K562 (cell line): ENCODE results near the gene FGF11. TPM values are rescaled to one million over a fixed set of nuclear protein-coding genes. Genes with fewer than 3 reads are reported as not detected.
A peak's percentile ranks its signal among the peaks of the same experiment; 100 is the strongest.

ENCODE experiments used
- ATAC-seq: fragments of 200-7000 bp; cut with Tn5 transposase; 3 replicates; pipeline ENCODE4 v1.9.1; 2020; ENCODE audit warnings: moderate library complexity
- BruUV-seq: library from RNA; stranded (reverse); fragments of 400-500 nt; replicated peaks from 2 replicates; lab custom pipeline; 2021; lab: Mats Ljungman, UMichigan
- CTCF ChIA-PET: fragments of 300-600 bp; formaldehyde crosslinking; extraction: SDS; loops from one replicate; lab custom pipeline; 2021; ENCODE audit warnings: low intra/inter-chr PET ratio; lab: Yijun Ruan, JAX
- POLR2A ChIA-PET: fragments of 300-600, 350-650 bp; sonication (Branson Sonifier 250); formaldehyde crosslinking; extraction: SDS; loops from one replicate; lab custom pipeline; 2021; ENCODE audit warnings: antibody characterized with exemption, inconsistent platforms; lab: Yijun Ruan, JAX
- DNase-seq, 4 experiments: peaks; one replicate each; pipeline versions ENCODE4 v3.0.0 to v3.0.0-alpha.2; 2011 to 2018; ENCODE audit warnings: low spot score in 3 of 4, mixed read lengths in 3 of 4; ENCODE audit errors: extremely low read depth in 1 of 4
- FAIRE-seq: peaks from 2 replicates; lab custom pipeline; 2011; peaks lifted over from hg19 to GRCh38; lab: Jason Lieb, UNC
- H2AFZ ChIP-seq: 2 replicates; pipeline ENCODE4 v1.6.0; 2011; ENCODE audit warnings: low read depth, low read length, control low read depth, inconsistent platforms
- H3K27ac ChIP-seq: fragments of 200-600 bp; 3 replicates; pipeline ENCODE4 v1.8.0; 2011; ENCODE audit warnings: low read depth, mild to moderate bottlenecking, control low read depth, inconsistent platforms, low read length, moderate library complexity, mixed read lengths; ENCODE audit errors: extremely low read depth
- H3K27me3 ChIP-seq, 2 experiments: fragments of 300-600 bp in 1 of 2; 2 replicates in 1 of 2; 3 replicates in 1 of 2; pipeline versions ENCODE4 v1.6.0 to v1.8.0; 2011; ENCODE audit warnings: inconsistent platforms in 2 of 2, low read length in 2 of 2, mild to moderate bottlenecking in 1 of 2, mixed read lengths in 1 of 2, moderate library complexity in 1 of 2; ENCODE audit not compliant: control insufficient read depth in 2 of 2, insufficient read depth in 2 of 2
- H3K36me3 ChIP-seq: fragments of 300-600 bp; 3 replicates; pipeline ENCODE4 v1.8.0; 2011; ENCODE audit warnings: mild to moderate bottlenecking, low read length, inconsistent platforms; ENCODE audit not compliant: control insufficient read depth, insufficient read depth
- H3K4me1 ChIP-seq, 2 experiments: fragments of 200-600 bp in 1 of 2; replicated peaks in 1 of 2; 2 replicates in 1 of 2; 3 replicates in 1 of 2; pipeline versions ENCODE4 v1.5.1 to v1.8.0; 2011; ENCODE audit warnings: inconsistent platforms in 2 of 2, low read length in 2 of 2, mild to moderate bottlenecking in 1 of 2, mixed read lengths in 1 of 2, moderate library complexity in 1 of 2; ENCODE audit not compliant: control insufficient read depth in 2 of 2, insufficient read depth in 2 of 2
- H3K4me2 ChIP-seq: 2 replicates; pipeline ENCODE4 v1.6.1; 2011; ENCODE audit warnings: low read length, control low read depth, inconsistent platforms, mixed read lengths; ENCODE audit not compliant: insufficient read depth
- H3K4me3 ChIP-seq: fragments of 200-600 bp; sonication (generic), shearing (Covaris generic); 2 replicates; pipeline ENCODE4 v1.5.1; 2016; ENCODE audit warnings: control low read depth, inconsistent platforms
- H3K79me2 ChIP-seq: fragments of 200-600 bp; 3 replicates; pipeline ENCODE4 v1.8.0; 2011; ENCODE audit warnings: low read length, inconsistent platforms; ENCODE audit not compliant: control insufficient read depth, insufficient read depth
- H3K9ac ChIP-seq, 2 experiments: 2 replicates each; pipeline versions ENCODE4 v1.6.0 to v1.6.1; 2011; ENCODE audit warnings: low read depth in 2 of 2, low read length in 2 of 2, control low read depth in 1 of 2, inconsistent platforms in 1 of 2, mild to moderate bottlenecking in 1 of 2, mixed read lengths in 1 of 2; ENCODE audit not compliant: insufficient read depth in 1 of 2
- H3K9me1 ChIP-seq: one replicate; pipeline ENCODE4 v1.6.0; 2011; ENCODE audit warnings: inconsistent platforms, mild to moderate bottlenecking, low read length, moderate library complexity; ENCODE audit not compliant: control insufficient read depth, insufficient read depth
- H3K9me3 ChIP-seq: replicated peaks from 2 replicates; pipeline ENCODE4 v1.5.1; 2011; ENCODE audit warnings: low read depth, low read length, inconsistent platforms; ENCODE audit not compliant: control insufficient read depth, insufficient read depth
- H4K20me1 ChIP-seq: replicated peaks from 2 replicates; pipeline ENCODE4 v1.6.1; 2011; ENCODE audit warnings: low read length, inconsistent platforms, mixed read lengths; ENCODE audit not compliant: control insufficient read depth, insufficient read depth
- ATF1 ChIP-seq, 2 experiments: fragments of 450-650 bp in 1 of 2; IDR thresholded peaks; 2 replicates each; pipeline ENCODE4 v1.6.1; 2016; ENCODE audit warnings: missing compliant biosample characterization in 1 of 2, missing genetic modification characterization in 1 of 2
- CHD2 ChIP-seq: IDR thresholded peaks from 2 replicates; pipeline ENCODE4 v1.6.1; 2011; ENCODE audit warnings: low read depth, low read length
- DACH1 ChIP-seq: fragments of 450-650 bp; IDR thresholded peaks from 2 replicates; pipeline ENCODE4 v1.6.1; 2018; ENCODE audit not compliant: partially characterized antibody
- DPF2 ChIP-seq: fragments of 450-650 bp; IDR thresholded peaks from 2 replicates; pipeline ENCODE4 v1.6.1; 2016
- ILF3 ChIP-seq: fragments of 450-650 bp; IDR thresholded peaks from 2 replicates; pipeline ENCODE4 v1.6.1; 2018; ENCODE audit warnings: antibody characterized with exemption, mild to moderate bottlenecking, moderate library complexity, borderline replicate concordance
- MAFG ChIP-seq: fragments of 450-650 bp; conservative IDR thresholded peaks from 2 replicates; pipeline ENCODE4 v1.6.1; 2016; ENCODE audit warnings: missing genetic modification characterization, missing compliant biosample characterization
- MECOM ChIP-seq: fragments of 250-450 bp; sonication (Bioruptor Pico); IDR thresholded peaks from 2 replicates; pipeline ENCODE4 v1.8.0; 2022; ENCODE audit warnings: inconsistent platforms
- MIER1 ChIP-seq: fragments of 450-650 bp; IDR thresholded peaks from 2 replicates; pipeline ENCODE4 v1.6.1; 2016; ENCODE audit warnings: antibody characterized with exemption, mild to moderate bottlenecking, low read depth
- ZNF253 ChIP-seq: fragments of 250-450 bp; sonication (Bioruptor Pico); conservative IDR thresholded peaks from 2 replicates; pipeline ENCODE4 v1.6.1; 2021; ENCODE audit warnings: mild to moderate bottlenecking
- ZNF551 ChIP-seq: fragments of 250-450 bp; sonication (Bioruptor Pico); IDR thresholded peaks from 2 replicates; pipeline ENCODE4 v1.5.0; 2021; ENCODE audit warnings: mild to moderate bottlenecking, moderate library complexity
- WGBS: fragments of 100-300 bp; shearing (Covaris generic); methylation state at CpG from one replicate; pipeline ENCODE4 v1.1.6; 2016; ENCODE audit warnings: low coverage, mixed read lengths; ENCODE audit not compliant: insufficient coverage; ENCODE audit errors: missing lambda C conversion rate; 5-methylcytosine and 5-hydroxymethylcytosine counted together
- in situ Hi-C: fragments of 300-500 bp; cut with MboI; formaldehyde crosslinking; loops from 4 replicates; pipeline ENCODE4 v1.15.0; 2018; ENCODE audit warnings: inconsistent platforms, mixed read lengths
- intact Hi-C: fragments of 100-400 bp; cut with micrococcal nuclease; formaldehyde crosslinking; loops from 2 replicates; pipeline ENCODE4 v1.14.2; 2022
- polyA plus RNA-seq, 8 experiments: library from polyadenylated mRNA; depleted of rRNA in 4 of 8; stranded (reverse) in 5 of 8; unstranded in 3 of 8; fragments of >200 nt; fragmentation: Nextera tagmentation in 2 of 8; fragmentation: Illumina TruSeq in 1 of 8; extraction: Ambion mirVana in 2 of 8; extraction: Trizol in 1 of 8; gene quantifications; 2 replicates each; pipeline versions ENCODE4 v1.2.1 to v1.2.3, GENCODE V29; 2011 to 2014; ENCODE audit warnings: inconsistent platforms in 1 of 8, missing spikeins in 1 of 8
- total RNA-seq, 7 experiments: library from RNA; depleted of rRNA in 6 of 7; stranded (reverse); fragments of >200 nt in 6 of 7; fragmentation: Illumina TruSeq in 2 of 7; extraction: Trizol in 2 of 7; gene quantifications; 2 replicates each; pipeline versions ENCODE4 v1.2.1 to v1.2.3, GENCODE V29; 2011 to 2021; ENCODE audit warnings: low replicate concordance in 1 of 7
- TF ChIP-seq, protein P1 (sequence below): sonication (generic); formaldehyde crosslinking; IDR thresholded peaks from 2 replicates; pipeline ENCODE4 v1.8.0; 2023; ENCODE audit warnings: missing genetic modification reagents, mild to moderate bottlenecking, borderline replicate concordance
- TF ChIP-seq, protein P2 (sequence below): fragments of 250-450 bp; sonication (Bioruptor Pico); IDR thresholded peaks from 2 replicates; pipeline ENCODE4 v1.8.0; 2022; ENCODE audit warnings: moderate library complexity, mild to moderate bottlenecking, inconsistent platforms
- TF ChIP-seq, protein P3 (sequence below): fragments of 450-650 bp; conservative IDR thresholded peaks from 2 replicates; pipeline ENCODE4 v1.6.1; 2016; ENCODE audit warnings: missing genetic modification characterization, low read depth, mild to moderate bottlenecking, control low read depth, missing compliant biosample characterization
- TF ChIP-seq, protein P4 (sequence below), 2 experiments: fragments of 200-800 bp in 1 of 2; sonication (Bioruptor generic) in 1 of 2; sonication (generic) in 1 of 2; formaldehyde crosslinking in 1 of 2; IDR thresholded peaks in 1 of 2; conservative IDR thresholded peaks in 1 of 2; 2 replicates each; pipeline versions ENCODE4 v1.5.0 to v1.6.1; 2016 to 2020; ENCODE audit warnings: missing compliant biosample characterization in 1 of 2, missing genetic modification characterization in 1 of 2, missing genetic modification reagents in 1 of 2

The FGF11 gene
- total and polyA plus RNA-seq, 9 of the 15 experiments (the other 6 are each of a cell fraction or from before 2014, with no cell fraction given) = 1.2 to 7.5 (median 3.0) TPM

DNA sequence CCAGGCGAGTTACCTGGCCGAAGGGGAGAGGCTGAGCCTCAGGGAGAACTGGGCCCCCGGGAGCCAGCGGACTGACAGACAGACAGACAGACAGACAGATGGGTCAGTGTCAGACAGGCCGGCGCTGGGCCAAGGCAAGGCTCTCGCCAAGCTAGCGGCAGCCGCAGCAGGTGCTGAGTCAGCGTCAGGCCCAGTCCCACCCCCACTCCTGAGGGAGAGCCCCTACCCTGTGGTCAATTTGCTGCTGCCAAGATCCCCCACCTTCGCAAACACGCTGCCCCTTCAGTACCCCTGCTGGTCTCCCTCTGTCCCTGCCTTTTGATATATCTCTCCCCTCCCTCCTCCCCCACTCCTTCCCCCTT, 1.5 kb downstream of the FGF11 start:
- no TSS peak for BruUV-seq
- Histone ChIP-seq H3K9me3 (no peaks in the 10 kb centered on the region), H3K27ac (no peak overlapping the region; the same call in 2 of the 3 replicates), H4K20me1 (no peaks in the 10 kb centered on the region), H3K79me2 (peaks cover 7% of the 10 kb centered on the region; the same call in 2 of the 3 replicates), H2AFZ (0 out of 2 replicates have a peak overlapping the region, but pooled peaks have one; percentile 47), H3K4me3 (no peak overlapping the region), H3K27me3 (no peaks in the 10 kb centered on the region), H3K4me1 (peaks cover 20 to 74% of the 10 kb centered on the region in 2 experiments; a peak in 4 of 5 replicates), H3K36me3 (no peaks in the 10 kb centered on the region), H3K9ac (peak overlapping the region in 1 of 2 experiments; percentile 84; a peak in 3 of 4 replicates), H3K9me1 (peaks cover 3% of the 10 kb centered on the region), H3K4me2 (peak overlapping the region; percentile 54; the same call in 1 of the 2 replicates)
- FAIRE-seq (peak; percentile 74), ATAC-seq (peak; percentile 50), DNase-seq (peak; percentile 52 to 67 (median 52))
- ChIA-PET POLR2A (interaction anchor here (0.6 to 2.0 kb wide), 5 partner anchors 36 to 68 kb away, joined by 3 to 8 read pairs (median 6); partner anchors contain the start of genes POLR2A and ZBTB4), CTCF (no interaction called here)
- in situ Hi-C loops = no loop called here
- 3% methylated on average over 10 of the region's 12 CpGs for WGBS
- intact Hi-C loops = no loop called here
- no peak for TF ChIP-seq ATF1 (CRISPR knock-in tag; IDR thresholded peaks at IDR 0.05)
- no peak for TF ChIP-seq ATF1 (tag; IDR thresholded peaks at IDR 0.05)
- TF ChIP-seq ILF3 = no peak
- TF ChIP-seq, protein P1, sequence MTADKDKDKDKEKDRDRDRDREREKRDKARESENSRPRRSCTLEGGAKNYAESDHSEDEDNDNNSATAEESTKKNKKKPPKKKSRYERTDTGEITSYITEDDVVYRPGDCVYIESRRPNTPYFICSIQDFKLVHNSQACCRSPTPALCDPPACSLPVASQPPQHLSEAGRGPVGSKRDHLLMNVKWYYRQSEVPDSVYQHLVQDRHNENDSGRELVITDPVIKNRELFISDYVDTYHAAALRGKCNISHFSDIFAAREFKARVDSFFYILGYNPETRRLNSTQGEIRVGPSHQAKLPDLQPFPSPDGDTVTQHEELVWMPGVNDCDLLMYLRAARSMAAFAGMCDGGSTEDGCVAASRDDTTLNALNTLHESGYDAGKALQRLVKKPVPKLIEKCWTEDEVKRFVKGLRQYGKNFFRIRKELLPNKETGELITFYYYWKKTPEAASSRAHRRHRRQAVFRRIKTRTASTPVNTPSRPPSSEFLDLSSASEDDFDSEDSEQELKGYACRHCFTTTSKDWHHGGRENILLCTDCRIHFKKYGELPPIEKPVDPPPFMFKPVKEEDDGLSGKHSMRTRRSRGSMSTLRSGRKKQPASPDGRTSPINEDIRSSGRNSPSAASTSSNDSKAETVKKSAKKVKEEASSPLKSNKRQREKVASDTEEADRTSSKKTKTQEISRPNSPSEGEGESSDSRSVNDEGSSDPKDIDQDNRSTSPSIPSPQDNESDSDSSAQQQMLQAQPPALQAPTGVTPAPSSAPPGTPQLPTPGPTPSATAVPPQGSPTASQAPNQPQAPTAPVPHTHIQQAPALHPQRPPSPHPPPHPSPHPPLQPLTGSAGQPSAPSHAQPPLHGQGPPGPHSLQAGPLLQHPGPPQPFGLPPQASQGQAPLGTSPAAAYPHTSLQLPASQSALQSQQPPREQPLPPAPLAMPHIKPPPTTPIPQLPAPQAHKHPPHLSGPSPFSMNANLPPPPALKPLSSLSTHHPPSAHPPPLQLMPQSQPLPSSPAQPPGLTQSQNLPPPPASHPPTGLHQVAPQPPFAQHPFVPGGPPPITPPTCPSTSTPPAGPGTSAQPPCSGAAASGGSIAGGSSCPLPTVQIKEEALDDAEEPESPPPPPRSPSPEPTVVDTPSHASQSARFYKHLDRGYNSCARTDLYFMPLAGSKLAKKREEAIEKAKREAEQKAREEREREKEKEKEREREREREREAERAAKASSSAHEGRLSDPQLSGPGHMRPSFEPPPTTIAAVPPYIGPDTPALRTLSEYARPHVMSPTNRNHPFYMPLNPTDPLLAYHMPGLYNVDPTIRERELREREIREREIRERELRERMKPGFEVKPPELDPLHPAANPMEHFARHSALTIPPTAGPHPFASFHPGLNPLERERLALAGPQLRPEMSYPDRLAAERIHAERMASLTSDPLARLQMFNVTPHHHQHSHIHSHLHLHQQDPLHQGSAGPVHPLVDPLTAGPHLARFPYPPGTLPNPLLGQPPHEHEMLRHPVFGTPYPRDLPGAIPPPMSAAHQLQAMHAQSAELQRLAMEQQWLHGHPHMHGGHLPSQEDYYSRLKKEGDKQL (CRISPR knock-in tag) = no peak
- TF ChIP-seq MECOM (CRISPR knock-in tag) = no peak
- TF ChIP-seq MIER1 = no peak
- TF ChIP-seq ZNF253 (CRISPR knock-in tag) = no peak
- no peak for TF ChIP-seq CHD2
- peak; percentile 87 for TF ChIP-seq MAFG
- no peak for TF ChIP-seq DACH1
- TF ChIP-seq, protein P2, sequence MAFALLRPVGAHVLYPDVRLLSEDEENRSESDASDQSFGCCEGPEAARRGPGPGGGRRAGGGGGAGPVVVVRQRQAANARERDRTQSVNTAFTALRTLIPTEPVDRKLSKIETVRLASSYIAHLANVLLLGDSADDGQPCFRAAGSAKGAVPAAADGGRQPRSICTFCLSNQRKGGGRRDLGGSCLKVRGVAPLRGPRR (CRISPR knock-in tag) = no peak
- no peak for TF ChIP-seq ZNF551 (CRISPR knock-in tag)
- TF ChIP-seq DPF2 = no peak
- TF ChIP-seq, protein P3, sequence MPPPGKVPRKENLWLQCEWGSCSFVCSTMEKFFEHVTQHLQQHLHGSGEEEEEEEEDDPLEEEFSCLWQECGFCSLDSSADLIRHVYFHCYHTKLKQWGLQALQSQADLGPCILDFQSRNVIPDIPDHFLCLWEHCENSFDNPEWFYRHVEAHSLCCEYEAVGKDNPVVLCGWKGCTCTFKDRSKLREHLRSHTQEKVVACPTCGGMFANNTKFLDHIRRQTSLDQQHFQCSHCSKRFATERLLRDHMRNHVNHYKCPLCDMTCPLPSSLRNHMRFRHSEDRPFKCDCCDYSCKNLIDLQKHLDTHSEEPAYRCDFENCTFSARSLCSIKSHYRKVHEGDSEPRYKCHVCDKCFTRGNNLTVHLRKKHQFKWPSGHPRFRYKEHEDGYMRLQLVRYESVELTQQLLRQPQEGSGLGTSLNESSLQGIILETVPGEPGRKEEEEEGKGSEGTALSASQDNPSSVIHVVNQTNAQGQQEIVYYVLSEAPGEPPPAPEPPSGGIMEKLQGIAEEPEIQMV = no peak
- TF ChIP-seq, protein P4, sequence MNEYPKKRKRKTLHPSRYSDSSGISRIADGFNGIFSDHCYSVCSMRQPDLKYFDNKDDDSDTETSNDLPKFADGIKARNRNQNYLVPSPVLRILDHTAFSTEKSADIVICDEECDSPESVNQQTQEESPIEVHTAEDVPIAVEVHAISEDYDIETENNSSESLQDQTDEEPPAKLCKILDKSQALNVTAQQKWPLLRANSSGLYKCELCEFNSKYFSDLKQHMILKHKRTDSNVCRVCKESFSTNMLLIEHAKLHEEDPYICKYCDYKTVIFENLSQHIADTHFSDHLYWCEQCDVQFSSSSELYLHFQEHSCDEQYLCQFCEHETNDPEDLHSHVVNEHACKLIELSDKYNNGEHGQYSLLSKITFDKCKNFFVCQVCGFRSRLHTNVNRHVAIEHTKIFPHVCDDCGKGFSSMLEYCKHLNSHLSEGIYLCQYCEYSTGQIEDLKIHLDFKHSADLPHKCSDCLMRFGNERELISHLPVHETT (CRISPR knock-in tag; conservative IDR thresholded peaks at IDR 0.05 in 1 of 2, IDR thresholded peaks at IDR 0.05 in 1 of 2) = no peak
